HEK293 (cell line): ENCODE results near the gene TRIP4.

Experiments used
- CTCF ChIP-seq: fragments of 450-650 bp; formaldehyde crosslinking; IDR thresholded peaks from 2 replicates; pipeline ENCODE4 v1.5.1; 2016; ENCODE audit warnings: missing biosample characterization, missing genetic modification characterization
- ZFP37 ChIP-seq: fragments of 450-650 bp; formaldehyde crosslinking; IDR thresholded peaks from 2 replicates; pipeline ENCODE4 v1.5.1; 2016; ENCODE audit warnings: missing biosample characterization, missing genetic modification characterization
- ZNF776 ChIP-seq: fragments of 450-650 bp; formaldehyde crosslinking; IDR thresholded peaks from 2 replicates; pipeline ENCODE4 v1.5.0; 2017; ENCODE audit warnings: missing biosample characterization, missing genetic modification characterization, borderline replicate concordance
- TF ChIP-seq, protein P1 (sequence below): fragments of 450-650 bp; formaldehyde crosslinking; IDR thresholded peaks from 2 replicates; pipeline ENCODE4 v1.5.1; 2016; ENCODE audit warnings: missing biosample characterization, missing genetic modification characterization

GRCh38 chr15:64361259-64361658 is 26.4 kb upstream of the TRIP4 start:
- TF ChIP-seq CTCF (tag by site-specific recombination) (no peak), ZFP37 (no peak), ZNF776 (tag by site-specific recombination) (no peak)
- TF ChIP-seq, protein P1, sequence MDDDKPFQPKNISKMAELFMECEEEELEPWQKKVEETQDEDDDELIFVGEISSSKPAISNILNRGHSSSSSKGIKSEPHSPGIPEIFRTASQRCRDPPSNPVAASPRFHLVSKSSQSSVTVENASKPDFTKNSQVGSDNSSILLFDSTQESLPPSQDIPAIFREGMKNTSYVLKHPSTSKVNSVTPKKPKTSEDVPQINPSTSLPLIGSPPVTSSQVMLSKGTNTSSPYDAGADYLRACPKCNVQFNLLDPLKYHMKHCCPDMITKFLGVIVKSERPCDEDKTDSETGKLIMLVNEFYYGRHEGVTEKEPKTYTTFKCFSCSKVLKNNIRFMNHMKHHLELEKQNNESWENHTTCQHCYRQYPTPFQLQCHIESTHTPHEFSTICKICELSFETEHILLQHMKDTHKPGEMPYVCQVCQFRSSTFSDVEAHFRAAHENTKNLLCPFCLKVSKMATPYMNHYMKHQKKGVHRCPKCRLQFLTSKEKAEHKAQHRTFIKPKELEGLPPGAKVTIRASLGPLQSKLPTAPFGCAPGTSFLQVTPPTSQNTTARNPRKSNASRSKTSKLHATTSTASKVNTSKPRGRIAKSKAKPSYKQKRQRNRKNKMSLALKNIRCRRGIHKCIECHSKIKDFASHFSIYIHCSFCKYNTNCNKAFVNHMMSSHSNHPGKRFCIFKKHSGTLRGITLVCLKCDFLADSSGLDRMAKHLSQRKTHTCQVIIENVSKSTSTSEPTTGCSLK, result no peak
